SHP77 treated with DMSO at 0.1 percent for 48 hours (cell line): ENCODE measurements around the gene OSBPL9.
"Not testable (repeated sequence)": the region's sequence is repeated elsewhere in the genome, so short reads cannot be mapped to it uniquely, and the experiment has no call there.

Experiments
- DNase-seq: peaks from one replicate; lab custom pipeline; 2025; lab: John Stamatoyannopoulos, UW

Gene OSBPL9

DNA sequence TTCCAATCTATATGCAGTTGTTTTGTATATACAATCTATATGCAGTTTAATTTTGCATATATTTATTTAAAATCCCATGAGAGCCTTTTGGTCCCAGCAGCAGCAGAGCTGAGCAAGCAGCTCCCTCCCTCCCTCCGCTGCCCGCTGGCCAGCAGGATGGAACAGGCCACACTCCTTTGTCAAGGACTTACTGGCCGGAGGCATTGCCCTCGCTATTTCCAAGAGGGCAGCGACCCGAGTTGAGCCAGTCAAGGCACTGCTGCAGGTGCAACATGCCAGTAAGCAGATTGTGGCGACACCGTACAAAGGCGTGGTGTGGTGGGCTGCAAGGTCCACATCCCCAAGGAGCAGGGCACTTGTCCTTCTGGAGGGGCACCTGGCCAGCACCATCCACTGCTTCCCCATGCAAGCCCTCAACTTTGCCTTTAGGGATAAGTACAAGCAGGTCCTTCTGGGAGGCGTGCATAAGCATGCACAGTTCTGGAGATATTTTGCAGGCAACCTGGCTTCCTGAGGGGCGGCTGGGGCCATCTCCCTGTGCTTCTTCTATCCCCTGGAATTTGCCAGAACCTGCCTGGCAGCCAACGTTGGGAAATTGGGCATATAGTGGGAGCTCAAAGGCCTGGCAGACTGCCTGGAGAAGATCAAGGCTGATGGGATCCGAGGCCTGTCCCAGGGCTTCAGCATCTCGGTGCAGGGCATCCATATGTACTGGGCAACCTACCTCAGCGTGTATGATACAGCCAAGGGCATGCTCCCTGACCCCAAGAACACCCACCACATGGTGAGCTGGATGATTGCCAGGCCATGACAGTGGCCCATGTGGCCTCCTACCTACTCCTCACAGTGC, 92.2 kb downstream of the OSBPL9 start:
- no peak for DNase-seq

DNA sequence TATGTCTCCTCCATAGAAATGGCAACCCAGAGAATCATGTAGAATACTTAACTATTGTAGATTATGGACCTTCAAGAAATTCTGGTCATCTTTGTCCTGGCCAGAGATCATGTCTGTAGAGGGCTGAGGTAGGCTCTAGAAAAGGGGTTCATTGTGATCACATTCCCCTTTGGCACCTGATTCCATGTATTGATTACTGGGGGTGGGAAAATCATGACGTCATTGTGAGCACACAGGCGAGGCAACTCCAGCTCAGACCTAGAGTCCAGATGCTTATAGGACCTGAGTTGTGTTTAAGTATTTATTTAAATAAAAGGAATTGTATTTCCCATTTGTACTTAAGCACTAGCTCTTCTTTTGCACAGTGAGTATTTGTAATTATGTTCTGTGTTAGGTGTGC, 93.1 kb downstream of the OSBPL9 start:
- DNase-seq: no peak

DNA sequence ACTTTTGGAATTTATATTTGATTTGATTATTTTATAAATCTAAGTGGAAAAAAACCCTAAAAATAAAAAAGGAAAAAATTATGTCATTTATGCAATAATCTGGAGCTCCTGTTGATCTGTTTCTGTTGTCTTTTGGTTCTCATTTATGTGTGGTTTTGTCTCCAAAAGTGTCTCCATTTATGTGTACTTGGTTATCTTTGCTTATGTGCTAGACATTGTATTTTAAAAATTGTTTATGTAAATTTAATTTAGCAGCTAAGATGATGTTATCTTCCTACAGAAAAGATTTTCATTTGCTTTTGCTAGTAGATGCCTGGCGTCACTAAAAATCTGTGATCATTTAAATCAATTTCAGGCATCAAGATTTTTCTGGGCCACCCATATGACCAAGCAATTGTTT, 95.7 kb downstream of the OSBPL9 start:
- no peak for DNase-seq

DNA sequence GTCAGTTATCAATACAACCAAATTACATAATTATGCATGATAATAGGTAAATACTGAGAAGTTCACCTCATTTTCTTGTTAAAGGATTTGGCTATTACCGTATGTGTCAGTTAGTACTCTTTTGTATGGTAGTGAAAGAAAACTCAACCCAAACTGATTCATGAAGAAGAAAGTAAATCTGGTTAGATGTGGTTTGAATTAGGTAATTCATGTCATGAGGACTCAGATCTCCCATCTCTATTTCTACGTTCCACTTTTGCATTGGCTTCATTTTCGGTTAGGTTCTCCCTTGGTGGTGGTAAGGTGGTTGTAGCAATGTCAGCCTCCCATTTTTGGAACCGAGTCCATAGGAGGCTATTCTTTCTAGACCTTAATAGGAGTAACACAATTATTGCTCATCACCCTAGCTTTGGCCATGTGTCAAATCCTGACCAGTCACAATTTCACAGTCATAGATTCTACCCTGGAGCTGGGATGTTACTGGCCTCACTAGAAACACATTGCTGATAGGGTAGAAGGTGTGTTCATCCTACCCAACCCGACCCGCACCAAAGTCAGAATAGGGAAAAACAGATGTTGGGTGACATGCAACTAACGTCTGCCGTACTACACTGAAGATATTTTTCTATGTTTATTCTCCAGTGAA, 97.6 kb downstream of the OSBPL9 start:
- DNase-seq: no peak

DNA sequence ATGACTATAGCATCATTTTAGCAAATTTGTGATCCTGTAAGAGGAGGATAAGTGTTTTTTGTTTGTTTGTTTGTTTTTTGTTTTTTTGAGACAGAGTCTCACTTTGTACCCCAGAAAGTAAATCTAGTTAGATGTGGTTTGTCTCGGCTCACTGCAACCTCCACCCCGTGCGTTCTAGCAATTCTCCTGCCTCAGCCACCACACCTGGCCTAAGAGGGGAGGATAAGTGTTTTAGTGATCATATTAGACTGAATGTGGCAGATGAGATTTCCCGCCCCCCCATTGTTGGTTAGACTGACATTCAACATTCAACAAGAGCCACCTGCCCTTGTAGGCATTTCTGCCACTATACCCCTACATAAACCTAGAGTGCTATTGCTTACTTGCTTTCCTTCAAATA, 98.5 kb downstream of the OSBPL9 start:
- DNase-seq: no peak

DNA sequence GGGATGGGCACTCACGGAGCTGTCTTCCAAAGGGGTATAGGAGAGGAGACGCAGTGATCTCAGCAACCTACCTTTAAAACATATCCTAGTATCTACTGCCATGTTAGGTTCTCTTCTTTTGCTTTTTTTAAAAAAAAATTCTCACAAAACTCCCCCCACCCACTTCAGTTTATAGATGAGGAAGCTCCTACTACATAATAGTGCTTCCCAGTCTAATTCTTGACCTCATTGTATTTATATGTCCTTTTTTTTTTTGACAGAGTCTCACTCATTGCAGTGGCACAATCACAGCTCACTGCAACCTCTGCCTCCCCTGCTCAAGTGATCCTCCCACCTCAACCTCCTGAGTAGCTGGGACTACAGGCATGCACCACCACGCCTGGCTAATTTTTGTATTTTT, 99.9 kb downstream of the OSBPL9 start:
- no peak for DNase-seq

DNA sequence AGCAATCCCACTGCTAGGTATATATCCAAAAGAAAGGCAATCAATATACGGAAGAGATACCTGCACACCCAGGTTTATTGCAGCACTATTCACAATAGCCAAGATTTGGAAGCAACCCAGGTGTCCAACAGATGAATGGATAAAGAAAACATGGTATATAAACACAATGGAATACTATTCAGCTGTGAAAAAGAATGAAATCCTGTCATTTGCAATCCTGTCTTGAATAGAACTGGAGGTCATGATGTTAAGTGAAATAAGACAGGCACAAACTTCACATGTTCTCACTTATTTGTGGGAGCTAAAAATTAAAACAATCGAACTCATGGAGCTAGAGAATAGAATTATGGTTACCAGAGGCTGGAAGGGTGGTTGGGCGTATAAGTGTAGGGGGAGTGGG, 101.0 kb downstream of the OSBPL9 start:
- DNase-seq: no peak

DNA sequence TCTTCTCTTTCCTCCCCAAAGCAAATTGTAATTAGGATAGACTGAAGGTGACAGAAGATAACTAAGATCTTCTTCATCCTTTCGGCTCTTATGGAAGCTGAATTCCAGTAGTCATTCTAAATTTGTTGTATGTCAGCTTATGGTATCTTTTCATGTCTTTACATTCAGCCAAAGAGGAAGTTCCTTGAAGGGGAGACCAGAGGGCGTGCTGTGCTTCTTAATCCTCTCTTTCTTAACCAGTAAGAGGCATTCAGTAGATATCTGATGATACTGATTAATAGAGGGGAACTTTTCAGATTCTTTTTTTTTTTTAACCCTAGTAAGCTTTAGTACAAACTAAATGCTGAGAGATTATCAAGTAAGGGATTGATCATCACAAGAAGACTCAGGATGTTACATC, 102.3 kb downstream of the OSBPL9 start:
- no peak for DNase-seq

DNA sequence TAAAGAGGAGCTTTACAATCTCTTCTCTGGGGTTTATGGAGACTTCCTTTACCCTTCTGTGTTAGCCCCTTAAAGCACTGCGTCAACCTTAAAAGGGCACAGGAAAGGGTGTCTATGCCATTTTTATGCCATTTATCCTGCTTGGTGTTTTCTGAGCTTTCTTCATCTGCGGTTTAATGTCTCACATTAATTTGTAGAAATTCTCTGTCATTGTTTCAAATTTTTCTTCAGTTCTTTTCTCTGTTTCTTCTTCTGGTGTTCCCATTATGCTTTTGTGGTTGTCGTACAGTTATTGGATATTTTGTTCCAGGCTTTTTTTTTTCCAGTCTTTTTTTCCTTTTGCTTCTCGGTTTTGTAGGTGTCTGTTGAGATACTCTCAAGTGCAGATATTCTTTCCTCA, 107.9 kb downstream of the OSBPL9 start:
- DNase-seq: no peak

DNA sequence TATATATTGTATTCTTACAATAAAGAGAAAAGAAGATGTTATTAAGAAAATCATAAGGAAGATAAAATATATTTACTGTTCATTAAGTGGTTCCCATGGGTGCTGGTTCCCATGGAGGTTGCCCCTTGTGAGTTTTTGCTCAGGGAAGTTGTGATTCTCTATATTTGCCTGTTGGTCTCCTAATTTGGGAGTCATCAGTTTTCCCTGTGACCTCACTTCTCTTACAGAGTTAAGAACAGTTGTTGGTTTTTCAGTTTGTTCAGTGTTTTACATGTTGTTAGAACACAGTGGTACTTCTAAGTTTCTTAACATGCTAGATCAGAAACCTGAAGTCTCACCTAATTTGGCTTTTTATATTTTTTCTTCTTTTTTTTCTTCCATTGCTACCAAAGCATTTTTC, 109.2 kb downstream of the OSBPL9 start:
- no peak for DNase-seq

DNA sequence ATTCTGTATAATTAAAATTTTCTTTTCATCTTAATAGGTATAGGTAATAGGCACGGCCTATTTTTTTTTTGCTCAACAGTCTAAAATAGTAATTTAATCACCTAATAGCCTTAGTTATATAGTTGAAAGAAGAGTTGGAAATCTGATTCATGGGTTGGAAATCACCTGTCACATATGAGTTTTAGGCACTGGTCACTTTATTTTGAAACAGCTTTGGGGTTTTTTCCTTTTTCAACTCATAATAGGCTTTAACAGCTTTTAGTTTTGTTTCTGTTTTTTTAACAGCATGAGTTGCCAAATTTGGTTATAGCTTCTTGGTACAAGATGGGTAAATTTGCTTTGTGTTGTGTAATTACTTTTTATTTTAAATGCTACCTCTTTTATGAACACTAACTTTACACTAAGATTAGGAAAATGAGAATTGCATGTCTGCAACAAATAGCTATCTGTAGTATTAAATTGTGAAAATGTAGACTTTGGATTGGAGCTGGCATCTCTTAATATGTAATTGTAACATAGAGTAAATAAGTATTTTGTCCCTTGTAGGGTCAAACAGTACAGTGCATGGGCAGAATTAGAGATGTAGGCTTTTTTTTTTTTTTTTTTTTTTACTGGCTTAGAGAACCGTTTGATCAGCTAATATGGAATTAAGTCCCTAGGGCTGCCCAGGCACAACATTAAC, 109.8 kb downstream of the OSBPL9 start:
- no peak for DNase-seq

DNA sequence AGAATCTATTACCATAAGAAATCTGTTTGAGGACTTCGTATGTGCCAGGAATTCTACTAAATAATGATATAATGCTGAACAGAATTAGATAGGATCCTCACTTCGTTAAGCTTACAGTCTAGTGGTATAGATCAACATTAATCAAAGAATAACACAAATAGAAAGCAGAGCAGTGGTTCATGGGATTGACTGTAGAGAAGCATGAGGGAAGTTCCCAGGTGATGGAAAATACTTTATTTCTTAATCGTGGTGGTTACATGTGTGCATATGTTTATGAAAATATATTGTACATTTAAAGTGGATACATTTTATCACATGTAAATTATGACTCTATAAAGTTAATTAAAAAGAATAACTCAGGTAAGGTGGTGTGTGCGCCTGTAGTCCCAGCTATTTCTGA, 110.5 kb downstream of the OSBPL9 start:
- DNase-seq: no peak

DNA sequence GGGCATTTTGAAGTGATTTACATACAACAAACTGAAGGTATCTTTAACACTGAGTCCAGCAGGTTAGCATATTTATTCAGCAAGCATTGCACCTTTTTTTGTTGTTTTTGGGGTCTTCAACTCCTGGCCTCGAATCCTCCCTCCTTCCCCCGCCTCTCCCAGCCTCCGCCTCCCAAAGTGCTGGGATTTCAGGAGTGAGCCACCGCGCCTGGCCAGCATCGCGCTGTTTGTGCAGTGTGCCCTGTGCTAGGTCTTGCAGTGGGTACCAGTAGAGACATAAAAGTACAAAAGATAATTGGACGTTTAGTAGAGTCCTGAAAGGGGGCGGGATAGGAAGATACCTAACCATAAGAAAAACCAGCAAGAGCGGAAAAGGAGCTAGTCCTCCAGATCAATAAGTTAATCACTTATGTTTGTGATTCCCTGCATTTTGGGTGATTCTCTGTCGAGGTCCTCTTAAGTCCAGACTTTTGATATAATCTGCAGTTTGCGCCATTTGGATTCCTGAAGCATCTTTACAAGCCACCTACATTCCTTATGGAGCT, 111.8 kb downstream of the OSBPL9 start:
- DNase-seq: no peak

DNA sequence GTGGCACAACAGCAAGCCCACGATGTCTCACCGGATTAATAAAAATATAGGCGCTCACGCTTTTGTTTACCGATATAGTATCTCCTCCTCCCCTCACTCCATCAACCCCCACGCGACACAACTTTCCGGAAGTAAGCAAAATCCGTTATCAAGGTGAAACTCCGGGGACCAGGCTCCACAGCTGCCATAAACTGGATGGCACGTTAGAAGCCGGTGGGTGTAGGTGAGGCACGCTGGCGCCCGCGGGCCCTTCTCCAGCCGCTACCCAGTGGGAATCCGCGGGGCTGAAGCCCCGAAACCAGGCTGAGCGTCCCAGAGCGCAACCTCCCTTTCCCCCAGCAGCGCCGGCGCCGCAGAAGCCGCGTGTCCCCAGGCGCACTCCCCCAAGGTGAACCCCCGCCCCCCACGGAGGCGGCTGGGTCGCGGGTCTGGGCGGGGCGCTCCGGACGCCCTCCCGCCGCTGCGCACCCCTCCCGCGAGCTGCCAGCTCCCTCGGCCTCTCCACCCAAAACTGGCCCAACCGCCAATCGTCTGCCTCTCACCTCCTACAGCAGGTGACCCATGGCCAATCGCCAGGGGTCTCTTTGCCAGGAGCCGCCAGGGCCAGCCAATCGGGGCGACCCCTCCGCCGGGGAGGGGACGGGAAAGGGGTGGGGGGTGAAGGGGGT, 112.4 kb downstream of the OSBPL9 start:
- DNase-seq: no peak

DNA sequence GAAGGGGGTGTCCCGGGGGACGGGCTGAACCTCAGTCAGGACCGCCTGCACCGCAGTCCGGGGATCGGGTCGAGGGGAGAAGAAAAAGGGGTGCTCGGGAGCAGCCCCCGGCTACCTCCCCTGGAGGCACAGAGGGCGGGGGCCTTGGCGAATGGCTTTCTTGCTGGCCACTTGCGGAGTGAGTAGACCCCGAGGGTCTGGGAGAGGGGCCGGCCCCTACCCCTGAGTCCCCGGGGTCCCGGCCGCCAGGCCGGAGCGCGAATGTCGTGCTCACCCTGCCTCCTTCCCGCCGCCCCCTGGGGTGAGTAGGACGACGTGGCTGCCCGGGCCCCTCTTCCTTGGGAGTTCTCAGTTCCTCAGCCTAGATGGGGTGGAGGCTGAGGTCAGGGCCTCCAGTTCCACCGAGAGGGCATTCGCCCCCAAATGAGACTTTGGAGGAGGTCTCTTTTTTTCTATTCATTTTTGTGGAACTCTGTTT, 113.0 kb downstream of the OSBPL9 start:
- no peak for DNase-seq

DNA sequence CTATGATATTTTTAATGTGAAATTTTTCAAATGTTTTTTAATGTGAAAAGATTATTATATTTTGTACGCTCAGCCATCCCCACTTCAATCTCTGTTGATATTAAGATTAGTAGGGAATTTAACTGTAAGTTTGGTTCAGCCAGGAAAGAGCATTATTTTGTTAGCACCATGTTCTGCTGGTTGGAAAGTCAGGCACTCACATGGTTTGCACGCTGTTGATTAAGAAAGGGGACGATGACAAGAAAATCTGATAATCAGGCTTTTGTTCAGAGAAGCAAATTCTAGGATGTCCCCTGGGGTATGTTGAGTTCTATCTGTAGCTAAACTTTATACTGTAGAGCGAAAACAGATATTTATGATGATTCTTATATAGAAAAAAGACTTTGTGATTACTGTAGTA, 115.1 kb downstream of the OSBPL9 start:
- DNase-seq: no peak

DNA sequence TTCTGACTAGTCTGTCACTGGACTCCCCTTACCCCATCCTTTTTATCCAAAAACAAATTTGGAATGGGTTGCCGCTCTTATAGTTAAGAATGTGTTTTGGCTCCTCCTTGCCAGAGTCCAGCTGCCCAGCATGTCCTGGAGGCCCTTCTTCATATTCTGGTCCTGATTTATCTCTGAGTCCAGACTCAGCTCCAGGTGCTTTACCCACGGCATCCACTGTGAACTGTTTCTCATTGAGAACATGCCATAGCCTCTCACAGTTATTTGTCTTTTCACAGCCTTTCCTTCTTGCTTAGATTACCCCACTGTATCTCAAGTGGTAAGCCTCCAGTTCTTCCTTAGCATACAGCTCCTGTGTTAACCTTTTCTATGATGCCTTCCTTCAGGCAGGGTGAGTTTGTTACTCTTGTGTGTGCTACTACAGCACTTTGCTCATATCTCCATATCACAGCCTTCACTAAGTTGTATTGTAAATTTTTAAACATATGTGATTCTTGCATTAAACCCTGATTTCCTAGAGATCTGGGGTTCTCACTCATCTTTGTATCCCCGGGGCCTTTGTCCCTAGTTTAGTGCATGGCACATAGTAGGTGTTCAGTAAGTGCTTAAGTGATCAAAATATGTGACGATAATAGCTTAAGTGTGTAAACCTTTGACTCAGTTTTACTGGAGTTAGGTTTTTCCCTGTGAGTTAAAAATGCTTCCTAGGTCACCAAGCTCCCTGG, 116.0 kb downstream of the OSBPL9 start:
- DNase-seq: no peak

DNA sequence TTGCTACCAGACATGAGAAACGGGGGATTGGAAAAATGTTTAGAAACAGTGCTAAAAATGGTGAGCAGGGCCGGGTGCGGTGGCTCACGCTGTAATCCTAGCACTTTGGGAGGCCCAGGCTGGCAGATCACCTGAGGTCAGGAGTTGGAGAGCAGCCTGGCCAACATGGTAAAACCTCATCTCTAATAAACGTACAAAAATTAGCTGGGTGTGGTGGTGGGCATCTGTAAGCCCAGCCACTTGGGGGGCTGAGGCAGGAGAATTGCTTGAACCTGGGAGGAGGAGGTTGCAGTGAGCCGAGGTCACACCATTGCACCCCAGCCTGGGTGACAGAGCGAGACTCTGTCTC, 116.5 kb downstream of the OSBPL9 start:
- DNase-seq: not testable (repeated sequence)

DNA sequence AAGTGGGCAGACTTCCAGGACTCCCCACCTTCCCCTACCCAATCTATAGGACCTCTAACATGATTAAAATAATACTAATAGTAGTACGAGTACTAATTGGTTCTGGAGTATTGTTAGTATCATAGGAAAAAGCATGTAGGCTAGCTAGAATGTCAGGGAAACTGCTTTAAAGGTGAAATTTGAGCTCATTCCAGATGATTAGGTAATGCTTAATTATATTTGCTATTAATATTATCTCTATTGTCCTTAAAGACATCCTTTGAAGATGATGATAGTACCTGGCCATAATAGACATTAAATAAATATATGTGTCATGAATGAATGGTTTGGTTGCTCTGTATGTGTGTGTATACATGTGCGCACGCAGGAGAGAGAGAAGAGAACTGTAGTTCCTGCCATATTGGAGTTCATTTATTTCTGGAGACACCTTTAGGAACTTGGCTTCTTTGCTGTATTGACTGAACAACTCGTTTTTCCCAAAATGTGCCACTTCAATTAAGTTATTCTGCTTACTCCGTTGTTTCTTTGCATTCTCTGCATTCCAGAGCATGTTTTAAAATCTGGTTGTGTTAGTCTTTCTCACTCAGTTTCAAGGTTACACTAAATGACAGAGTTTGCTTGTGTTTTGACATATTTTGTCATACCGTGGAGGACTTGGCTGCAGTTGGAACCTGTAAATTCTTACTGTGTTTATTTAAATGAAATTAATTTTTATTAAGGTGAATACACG, 117.1 kb downstream of the OSBPL9 start:
- DNase-seq: no peak

DNA sequence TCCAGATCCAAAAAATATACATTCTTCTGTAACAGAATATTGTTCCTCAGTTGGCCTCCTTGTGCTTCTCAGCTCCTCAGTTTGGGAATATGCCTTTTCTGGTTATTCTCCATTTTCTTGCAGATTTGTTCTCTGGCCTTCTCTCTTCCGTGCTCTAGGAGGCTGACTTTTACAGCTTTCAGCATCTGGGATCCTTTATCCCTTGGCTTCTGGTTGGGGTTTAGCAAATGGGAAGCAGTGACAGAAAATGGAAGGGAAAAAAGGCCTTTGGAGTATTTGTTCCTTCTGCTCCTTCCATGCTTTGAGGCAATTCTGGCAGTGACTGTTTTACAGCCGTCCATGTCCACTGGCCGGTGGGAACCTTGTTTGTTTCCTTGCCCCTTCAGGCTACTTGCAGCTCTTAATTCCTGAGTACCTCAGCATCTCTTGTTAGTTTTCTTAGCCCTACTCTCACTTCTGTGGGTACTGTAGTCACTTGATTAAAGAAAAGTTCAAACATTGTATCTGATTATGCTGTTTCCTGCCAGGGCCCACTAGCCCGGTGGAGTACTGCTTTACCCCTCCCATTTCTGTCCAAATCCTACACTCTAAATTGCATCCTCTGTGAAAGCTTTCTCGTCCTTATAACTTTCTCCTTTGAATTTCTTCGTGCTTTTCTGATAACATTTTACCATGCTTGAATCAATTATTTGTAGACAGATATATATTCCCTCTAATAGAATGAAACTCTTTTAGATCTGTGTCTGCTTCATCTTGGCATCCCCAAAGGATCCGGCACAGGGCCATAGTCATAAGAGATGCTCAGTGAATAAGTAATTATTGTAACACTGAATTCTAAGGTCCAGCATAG, 118.2 kb downstream of the OSBPL9 start:
- DNase-seq: no peak
